ENCODE measurements around the gene RASSF7. TPM values are rescaled to one million over a fixed set of nuclear protein-coding genes. Genes with fewer than 3 reads are reported as not detected.

Gene RASSF7
- total and polyA plus RNA-seq, 2 donors (not counting 1 experiment from before 2014, with no cell fraction given): 29.8 to 89.3 TPM

DNA sequence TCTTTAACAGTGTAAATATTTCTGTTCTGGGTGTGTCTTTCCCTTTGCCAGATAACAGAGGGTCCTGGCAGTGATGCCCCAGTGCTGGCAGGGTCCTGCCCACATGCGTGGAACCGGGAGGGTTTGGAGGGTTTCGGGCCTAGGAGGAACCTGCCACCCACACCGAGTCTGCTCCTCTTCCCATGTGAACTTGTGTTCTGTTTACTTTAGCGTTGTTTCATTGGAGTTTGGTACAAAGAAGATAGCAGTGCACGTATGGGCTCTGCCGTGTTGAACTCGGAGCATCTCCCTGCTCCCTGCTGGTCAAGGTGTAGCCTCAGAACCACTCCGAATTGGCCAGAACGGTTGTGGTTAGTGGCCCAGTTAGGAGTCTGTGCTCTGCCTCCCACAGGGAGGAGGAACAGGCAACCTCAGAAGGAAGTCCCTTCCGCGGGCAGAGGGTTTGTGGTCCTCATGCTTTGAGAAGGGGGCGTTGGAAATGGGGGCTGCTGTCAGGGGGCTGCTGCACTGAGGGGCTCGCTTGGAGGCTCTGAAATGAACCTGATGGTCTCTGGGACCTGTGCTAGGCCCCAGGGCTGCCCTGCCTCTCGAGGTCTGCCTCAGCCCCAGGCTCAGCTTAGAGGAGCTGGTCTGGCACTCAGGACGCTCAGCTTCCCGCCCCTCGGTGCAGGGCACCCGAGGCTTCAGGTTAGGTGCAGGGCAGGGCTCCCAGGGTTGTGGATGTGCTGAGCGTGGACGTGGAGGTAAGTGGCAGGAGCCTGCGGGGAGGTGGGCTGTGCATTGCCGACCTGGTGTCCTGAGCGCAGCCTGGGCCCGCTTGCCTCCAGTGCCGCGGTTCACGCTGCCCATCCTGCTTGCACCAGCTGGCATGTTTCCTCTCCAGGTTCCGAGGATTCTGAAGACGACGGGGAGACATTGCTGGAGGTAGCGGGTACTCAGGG lies 25.9 kb downstream of the RASSF7 start:
- H3K79me2 ChIP-seq (ENCODE audit: control insufficient read depth, insufficient read depth, low read length): peaks cover 73% of the 10 kb centered on the region
- no peaks in the 10 kb centered on the region for H3K27me3 Mint-ChIP-seq
- no peak overlapping the region for H3K4me3 Mint-ChIP-seq
- H3K36me3 ChIP-seq (replicated peaks in 1 of 2; ENCODE audit: control extremely low read depth in 1 of 2, control insufficient read depth in 1 of 2, extremely low read depth in 1 of 2, insufficient read depth in 2 of 2, low read length in 1 of 2): peaks cover 0 to 65% of the 10 kb centered on the region in 2 experiments
- ATAC-seq (ENCODE audit: low read depth) (no peak), DNase-seq (no peak)
- H3K27ac Mint-ChIP-seq: no peak overlapping the region
- H3K27me3 ChIP-seq (replicated peaks in 1 of 4; ENCODE audit: control extremely low read depth in 1 of 4, control insufficient read depth in 3 of 4, insufficient read depth in 4 of 4, low read length in 3 of 4): no peaks in the 10 kb centered on the region
- TF ChIP-seq, protein P1, sequence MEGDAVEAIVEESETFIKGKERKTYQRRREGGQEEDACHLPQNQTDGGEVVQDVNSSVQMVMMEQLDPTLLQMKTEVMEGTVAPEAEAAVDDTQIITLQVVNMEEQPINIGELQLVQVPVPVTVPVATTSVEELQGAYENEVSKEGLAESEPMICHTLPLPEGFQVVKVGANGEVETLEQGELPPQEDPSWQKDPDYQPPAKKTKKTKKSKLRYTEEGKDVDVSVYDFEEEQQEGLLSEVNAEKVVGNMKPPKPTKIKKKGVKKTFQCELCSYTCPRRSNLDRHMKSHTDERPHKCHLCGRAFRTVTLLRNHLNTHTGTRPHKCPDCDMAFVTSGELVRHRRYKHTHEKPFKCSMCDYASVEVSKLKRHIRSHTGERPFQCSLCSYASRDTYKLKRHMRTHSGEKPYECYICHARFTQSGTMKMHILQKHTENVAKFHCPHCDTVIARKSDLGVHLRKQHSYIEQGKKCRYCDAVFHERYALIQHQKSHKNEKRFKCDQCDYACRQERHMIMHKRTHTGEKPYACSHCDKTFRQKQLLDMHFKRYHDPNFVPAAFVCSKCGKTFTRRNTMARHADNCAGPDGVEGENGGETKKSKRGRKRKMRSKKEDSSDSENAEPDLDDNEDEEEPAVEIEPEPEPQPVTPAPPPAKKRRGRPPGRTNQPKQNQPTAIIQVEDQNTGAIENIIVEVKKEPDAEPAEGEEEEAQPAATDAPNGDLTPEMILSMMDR (IDR thresholded peaks at IDR 0.05): no peak
- TF ChIP-seq EZH2 (IDR thresholded peaks at IDR 0.05; ENCODE audit: borderline replicate concordance, insufficient read depth, low read depth, low read length, poor library complexity, severe bottlenecking): no peak
- no peak overlapping the region for H3K4me2 ChIP-seq (replicated peaks; ENCODE audit: low read depth, low read length, poor library complexity, severe bottlenecking)
- H3K9me3 ChIP-seq (ENCODE audit: control extremely low read depth in 1 of 3, control insufficient read depth in 2 of 3, insufficient read depth in 1 of 3, low read length in 2 of 3): no peaks in the 10 kb centered on the region
- H3K9ac ChIP-seq (ENCODE audit: low read length): no peak overlapping the region
- WGBS (ENCODE audit: insufficient coverage): 96% methylated on average over 32 of the region's 32 CpGs
- H3K9me3 Mint-ChIP-seq (ENCODE audit: insufficient read depth): no peaks in the 10 kb centered on the region
- H3K4me1 Mint-ChIP-seq: no peaks in the 10 kb centered on the region
- intact Hi-C loops (cut with micrococcal nuclease): no loop called here
- H4K20me1 ChIP-seq (ENCODE audit: control insufficient read depth, insufficient read depth, low read length, poor library complexity, severe bottlenecking): peaks cover 84% of the 10 kb centered on the region
- no peak overlapping the region for H2AFZ ChIP-seq (ENCODE audit: insufficient read depth, low read depth, low read length, poor library complexity, severe bottlenecking)
- ChIA-PET POLR2A (no interaction called here), CTCF (no interaction called here)
- H3K4me3 ChIP-seq (ENCODE audit: control extremely low read depth in 1 of 5, extremely low read depth in 1 of 5, insufficient read depth in 1 of 5, low read depth in 2 of 5, low read length in 4 of 5): no peak overlapping the region
- peaks cover 0 to 3% of the 10 kb centered on the region in 2 donors for H3K4me1 ChIP-seq (ENCODE audit: control insufficient read depth in 2 of 2, insufficient read depth in 2 of 2, low read length in 2 of 2)
- H3K27ac ChIP-seq (ENCODE audit: low read length in 2 of 2): no peak overlapping the region

DNA sequence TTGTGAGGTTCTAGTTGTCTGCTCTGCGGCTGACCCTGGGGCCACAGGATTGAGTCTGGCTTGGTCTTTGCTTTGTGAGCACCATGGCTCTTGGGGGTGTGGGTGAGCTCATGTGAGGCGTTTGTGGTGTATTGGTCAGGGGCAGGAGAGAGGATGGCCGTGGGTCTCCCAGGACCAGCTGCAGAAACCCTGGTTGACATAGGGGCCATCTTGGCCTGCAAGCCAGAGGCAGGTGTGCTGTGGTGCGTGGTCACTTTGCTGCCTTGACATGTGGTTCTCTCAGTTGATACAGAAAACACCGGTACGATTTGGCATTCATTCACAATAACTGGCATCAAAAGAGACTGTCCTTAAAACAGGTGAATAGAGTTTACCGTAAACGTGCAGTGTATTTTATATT lies 26.8 kb downstream of the RASSF7 start:
- H3K36me3 ChIP-seq (replicated peaks in 1 of 2; ENCODE audit: control extremely low read depth in 1 of 2, control insufficient read depth in 1 of 2, extremely low read depth in 1 of 2, insufficient read depth in 2 of 2, low read length in 1 of 2): peaks cover 0 to 67% of the 10 kb centered on the region in 2 experiments

More for the DNA sequence above, 26.8 kb downstream of the RASSF7 start:
- 100% methylated on average over 3 of the region's 8 CpGs for WGBS (ENCODE audit: insufficient coverage)
- no peaks in the 10 kb centered on the region for H3K27me3 ChIP-seq (replicated peaks in 1 of 4; ENCODE audit: control extremely low read depth in 1 of 4, control insufficient read depth in 3 of 4, insufficient read depth in 4 of 4, low read length in 3 of 4)
- CTCF ChIA-PET: no interaction called here
- peaks cover 0 to 3% of the 10 kb centered on the region in 2 donors for H3K4me1 ChIP-seq (ENCODE audit: control insufficient read depth in 2 of 2, insufficient read depth in 2 of 2, low read length in 2 of 2)
- intact Hi-C loops (cut with micrococcal nuclease): no loop called here
- no peak overlapping the region for H2AFZ ChIP-seq (ENCODE audit: insufficient read depth, low read depth, low read length, poor library complexity, severe bottlenecking)
- no peak overlapping the region for H3K4me2 ChIP-seq (replicated peaks; ENCODE audit: low read depth, low read length, poor library complexity, severe bottlenecking)
- H3K9ac ChIP-seq (ENCODE audit: low read length): no peak overlapping the region
- Mint-ChIP-seq H3K27me3 (no peaks in the 10 kb centered on the region), H3K4me3 (no peak overlapping the region), H3K27ac (no peak overlapping the region), H3K4me1 (no peaks in the 10 kb centered on the region), H3K9me3 (ENCODE audit: insufficient read depth) (no peaks in the 10 kb centered on the region)
- H3K9me3 ChIP-seq (ENCODE audit: control extremely low read depth in 1 of 3, control insufficient read depth in 2 of 3, insufficient read depth in 1 of 3, low read length in 2 of 3): no peaks in the 10 kb centered on the region
- POLR2A ChIA-PET: interaction anchor here (0.6 kb wide), 1 partner anchor 348 kb away, joined by 7 read pairs; no protein-coding TSS in a partner anchor
- peaks cover 65% of the 10 kb centered on the region for H3K79me2 ChIP-seq (ENCODE audit: control insufficient read depth, insufficient read depth, low read length)
- DNase-seq (no peak), ATAC-seq (ENCODE audit: low read depth) (no peak)
- TF ChIP-seq, protein P1 (IDR thresholded peaks at IDR 0.05): no peak
- TF ChIP-seq EZH2 (IDR thresholded peaks at IDR 0.05; ENCODE audit: borderline replicate concordance, insufficient read depth, low read depth, low read length, poor library complexity, severe bottlenecking): no peak
- peaks cover 75% of the 10 kb centered on the region for H4K20me1 ChIP-seq (ENCODE audit: control insufficient read depth, insufficient read depth, low read length, poor library complexity, severe bottlenecking)
- H3K4me3 ChIP-seq (ENCODE audit: control extremely low read depth in 1 of 5, extremely low read depth in 1 of 5, insufficient read depth in 1 of 5, low read depth in 2 of 5, low read length in 4 of 5): no peak overlapping the region
- no peak overlapping the region for H3K27ac ChIP-seq (ENCODE audit: low read length in 2 of 2)

Measured in B cell (primary cell).